ENCODE results near the gene CCDC85C. TPM values are rescaled to one million over a fixed set of nuclear protein-coding genes. Genes with fewer than 3 reads are reported as not detected.

The CCDC85C gene
- total RNA-seq, 1 donor = 11.2 TPM

DNA sequence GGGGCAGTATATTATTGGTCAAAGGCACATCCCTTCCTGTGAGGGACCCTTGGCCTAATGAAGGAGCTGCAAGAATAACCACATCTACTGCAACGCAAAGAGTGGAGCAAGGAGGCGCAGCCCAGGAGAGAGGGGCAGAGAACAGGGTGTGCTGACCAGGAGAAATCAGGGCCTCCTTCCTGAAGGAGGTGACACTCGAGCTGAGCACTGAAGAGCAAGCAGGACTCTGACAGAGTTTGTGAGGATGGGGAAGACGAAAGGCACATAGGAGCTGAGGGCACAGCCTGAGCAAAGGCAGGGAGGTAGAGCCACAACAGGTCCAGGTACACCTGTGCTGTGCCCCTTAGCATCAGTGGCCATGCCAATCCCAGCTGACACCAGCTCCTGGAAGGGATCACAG, 60.6 kb downstream of the CCDC85C start:
- no peak overlapping the region for H3K4me3 ChIP-seq (ENCODE audit: low read depth, low read length)
- TF ChIP-seq, protein P1, sequence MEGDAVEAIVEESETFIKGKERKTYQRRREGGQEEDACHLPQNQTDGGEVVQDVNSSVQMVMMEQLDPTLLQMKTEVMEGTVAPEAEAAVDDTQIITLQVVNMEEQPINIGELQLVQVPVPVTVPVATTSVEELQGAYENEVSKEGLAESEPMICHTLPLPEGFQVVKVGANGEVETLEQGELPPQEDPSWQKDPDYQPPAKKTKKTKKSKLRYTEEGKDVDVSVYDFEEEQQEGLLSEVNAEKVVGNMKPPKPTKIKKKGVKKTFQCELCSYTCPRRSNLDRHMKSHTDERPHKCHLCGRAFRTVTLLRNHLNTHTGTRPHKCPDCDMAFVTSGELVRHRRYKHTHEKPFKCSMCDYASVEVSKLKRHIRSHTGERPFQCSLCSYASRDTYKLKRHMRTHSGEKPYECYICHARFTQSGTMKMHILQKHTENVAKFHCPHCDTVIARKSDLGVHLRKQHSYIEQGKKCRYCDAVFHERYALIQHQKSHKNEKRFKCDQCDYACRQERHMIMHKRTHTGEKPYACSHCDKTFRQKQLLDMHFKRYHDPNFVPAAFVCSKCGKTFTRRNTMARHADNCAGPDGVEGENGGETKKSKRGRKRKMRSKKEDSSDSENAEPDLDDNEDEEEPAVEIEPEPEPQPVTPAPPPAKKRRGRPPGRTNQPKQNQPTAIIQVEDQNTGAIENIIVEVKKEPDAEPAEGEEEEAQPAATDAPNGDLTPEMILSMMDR (IDR thresholded peaks at IDR 0.05; ENCODE audit: insufficient read depth, low read depth, low read length) = no peak
- DNase-seq (ENCODE audit: low read depth) = no peak

DNA sequence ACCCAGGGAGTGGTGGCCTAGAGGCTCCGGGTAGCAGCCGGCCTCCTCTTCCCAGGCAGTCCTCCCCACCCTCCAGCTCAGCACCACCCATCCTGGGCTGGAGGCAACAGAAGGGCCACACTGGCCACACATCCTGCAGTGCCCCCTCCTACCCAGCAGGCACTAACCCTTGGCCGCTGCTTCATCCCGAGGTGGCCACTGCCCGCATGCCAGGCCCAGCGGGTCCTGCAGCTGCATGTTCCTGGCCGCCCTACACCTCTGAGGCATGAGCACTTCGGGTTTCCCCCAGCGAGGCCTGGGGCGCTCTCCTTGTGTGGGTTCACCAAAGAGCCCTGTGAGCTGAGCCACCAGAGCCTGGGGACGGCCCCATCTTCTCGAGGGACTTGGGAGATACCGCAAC, 61.4 kb downstream of the CCDC85C start:
- no peak for DNase-seq (ENCODE audit: low read depth)
- no peak overlapping the region for H3K4me3 ChIP-seq (ENCODE audit: low read depth, low read length)
- TF ChIP-seq, protein P1 (IDR thresholded peaks at IDR 0.05; ENCODE audit: insufficient read depth, low read depth, low read length) = no peak

DNA sequence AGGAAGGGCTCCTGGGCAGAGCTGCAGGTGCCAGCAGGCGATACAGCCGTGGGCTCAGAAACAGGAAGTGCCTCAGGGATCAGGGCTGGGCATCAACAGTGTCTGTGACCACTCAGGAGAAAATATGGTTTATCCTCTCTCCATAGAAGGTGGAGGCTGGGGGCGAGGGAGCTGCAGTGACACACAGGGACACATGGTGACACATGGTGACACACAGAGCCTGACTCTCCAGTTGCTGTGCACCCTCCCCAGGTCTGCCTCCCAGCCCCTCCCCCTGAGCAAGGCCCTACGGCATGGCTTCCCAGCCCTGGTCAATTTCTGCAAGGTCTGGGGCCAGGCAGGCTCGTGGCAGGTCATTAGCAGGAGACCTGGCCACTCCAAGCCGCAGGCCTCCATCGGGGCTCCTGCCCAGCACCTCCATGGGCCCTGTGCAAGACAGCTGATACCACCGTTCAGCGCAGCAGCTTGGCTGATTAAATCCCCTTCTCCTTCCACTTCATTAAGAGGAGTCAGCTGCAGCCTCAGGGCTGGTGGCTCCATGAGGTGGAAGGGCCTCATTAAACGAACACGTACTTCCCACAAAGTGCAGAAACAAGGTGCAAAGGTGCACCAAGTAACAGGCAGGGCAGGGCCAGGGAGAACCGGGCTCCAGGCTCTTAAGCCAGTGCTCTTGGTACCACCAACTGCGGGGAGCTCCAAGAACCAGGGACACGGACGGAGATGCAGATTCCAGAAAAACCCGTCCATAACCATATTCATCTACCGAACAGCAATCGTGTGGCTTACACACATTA, 62.1 kb downstream of the CCDC85C start:
- H3K4me3 ChIP-seq (ENCODE audit: low read depth, low read length) = no peak overlapping the region
- no peak for DNase-seq (ENCODE audit: low read depth)

DNA sequence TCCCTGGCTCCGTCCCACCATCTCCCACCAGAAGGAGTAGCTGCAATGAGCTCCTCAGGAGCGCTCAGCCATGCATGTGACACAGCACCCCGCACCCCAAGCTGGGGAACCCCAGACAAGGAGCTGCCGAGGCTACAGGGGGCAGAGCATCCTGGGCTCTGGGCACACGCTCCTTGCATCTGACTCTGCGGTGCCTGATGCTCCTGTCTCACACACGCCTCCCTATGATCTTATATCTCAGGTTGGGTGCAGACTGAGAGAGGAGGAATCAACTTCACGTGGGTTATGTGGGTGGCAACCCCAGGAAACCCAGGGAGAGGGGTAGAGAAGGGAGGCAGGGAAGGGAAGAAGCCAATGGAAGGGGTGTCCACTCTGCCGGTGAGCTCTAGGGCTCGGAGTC, 62.8 kb downstream of the CCDC85C start:
- H3K4me3 ChIP-seq (ENCODE audit: low read depth, low read length) = no peak overlapping the region
- no peak for DNase-seq (ENCODE audit: low read depth)
- TF ChIP-seq, protein P1 (IDR thresholded peaks at IDR 0.05; ENCODE audit: insufficient read depth, low read depth, low read length) = no peak

More for the DNA sequence above, 62.1 kb downstream of the CCDC85C start:
- TF ChIP-seq, protein P1 (IDR thresholded peaks at IDR 0.05; ENCODE audit: insufficient read depth, low read depth, low read length) = no peak

DNA sequence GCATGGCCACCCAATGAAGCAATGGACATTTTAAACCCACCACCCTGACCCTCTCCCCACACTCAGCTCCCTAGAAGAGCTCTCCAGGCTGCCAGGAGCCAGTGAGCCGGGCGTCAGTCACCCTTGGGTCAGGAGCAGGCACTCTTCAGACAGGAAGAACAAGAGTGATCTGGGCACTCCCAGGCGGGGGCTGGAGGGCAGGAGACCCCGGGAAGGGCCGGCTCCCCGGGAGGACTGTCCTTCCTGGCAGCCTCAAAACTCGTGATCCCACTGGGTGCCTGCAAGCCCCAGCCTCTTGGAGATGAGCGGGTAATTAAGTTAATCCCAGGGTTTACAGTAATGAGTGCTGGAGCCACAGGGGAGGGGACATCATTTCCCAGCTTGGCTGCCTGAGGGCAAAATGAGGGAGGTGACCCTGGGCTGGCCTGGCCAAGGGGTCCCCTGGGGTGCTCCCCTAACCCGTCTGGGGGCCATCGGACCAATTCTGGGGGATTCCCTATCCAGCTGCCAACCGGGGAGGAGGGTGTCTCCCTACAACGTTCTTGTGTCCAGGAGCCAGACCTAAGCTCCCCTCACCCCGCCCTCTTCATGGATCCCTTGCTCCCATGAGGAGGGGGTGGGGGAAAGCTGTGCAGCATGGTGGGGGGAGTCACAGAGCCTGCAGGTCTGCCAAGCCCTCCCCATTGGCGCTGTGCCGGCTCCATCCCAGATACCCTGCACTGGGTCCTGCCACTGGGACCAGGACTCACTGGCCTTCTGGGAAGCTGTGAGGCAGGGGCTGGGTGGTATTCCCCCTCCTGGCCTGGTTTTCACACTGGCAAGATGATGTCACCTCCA, 63.6 kb downstream of the CCDC85C start:
- H3K4me3 ChIP-seq (ENCODE audit: low read depth, low read length) = no peak overlapping the region
- no peak for DNase-seq (ENCODE audit: low read depth)
- TF ChIP-seq, protein P1 (IDR thresholded peaks at IDR 0.05; ENCODE audit: insufficient read depth, low read depth, low read length) = no peak

DNA sequence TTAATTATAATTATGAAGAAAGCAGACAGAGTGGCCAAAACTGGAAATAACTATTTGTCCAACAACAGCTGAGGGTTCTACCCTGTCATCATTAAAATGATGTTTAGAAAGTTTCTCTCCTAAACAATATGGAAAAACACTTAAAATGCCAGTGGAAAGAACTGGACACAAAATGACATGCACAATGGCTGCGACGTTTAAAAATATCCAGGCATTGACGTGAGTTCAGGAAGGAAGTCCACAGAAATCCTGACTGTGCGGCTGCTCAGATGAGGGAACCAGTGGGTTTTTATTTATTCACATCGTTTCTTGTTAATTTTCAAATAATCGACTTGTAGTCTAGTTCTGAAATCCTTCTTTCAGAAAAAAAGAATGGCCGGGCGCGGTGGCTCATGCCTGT, 64.5 kb downstream of the CCDC85C start:
- TF ChIP-seq, protein P1 (IDR thresholded peaks at IDR 0.05; ENCODE audit: insufficient read depth, low read depth, low read length) = no peak
- no peak overlapping the region for H3K4me3 ChIP-seq (ENCODE audit: low read depth, low read length)
- no peak for DNase-seq (ENCODE audit: low read depth)
